ENCODE results near the gene ZNF429.

Gene ZNF429

GRCh38 chr19:21585281-21585890, 80.0 kb downstream of the ZNF429 start:
- no peak for TF ChIP-seq EZH2 (optimal IDR thresholded peaks at IDR 0.05; ENCODE audit: low read depth, low read length)
- no peak for TF ChIP-seq CTCF (IDR thresholded peaks at IDR 0.05; ENCODE audit: low read length)
- TF ChIP-seq EZH2phosphoT487 (IDR thresholded peaks at IDR 0.05; ENCODE audit: low read length) = no peak
- no peak overlapping the region for H3K9ac ChIP-seq (ENCODE audit: low read length)
- no peaks in the 10 kb centered on the region for H3F3A ChIP-seq (ENCODE audit: insufficient read depth, low read length)
- H3K4me3 ChIP-seq (ENCODE audit: low read length) = no peak overlapping the region
- H3K27me3 ChIP-seq (replicated peaks; ENCODE audit: insufficient read depth, low read length) = no peaks in the 10 kb centered on the region
- H3K27ac ChIP-seq (ENCODE audit: low read length) = no peak overlapping the region
- no peaks in the 10 kb centered on the region for H3K79me2 ChIP-seq (ENCODE audit: low read length)
- no peaks in the 10 kb centered on the region for H3K9me2 ChIP-seq (replicated peaks; ENCODE audit: insufficient read depth, low read length)
- H3K4me1 ChIP-seq (ENCODE audit: low read length) = no peaks in the 10 kb centered on the region
- H4K20me1 ChIP-seq (ENCODE audit: insufficient read depth, low read length) = no peaks in the 10 kb centered on the region
- DNase-seq = no peak
- H2AFZ ChIP-seq (ENCODE audit: low read length) = no peak overlapping the region
- H3K36me3 ChIP-seq (replicated peaks; ENCODE audit: insufficient read depth, low read length) = no peaks in the 10 kb centered on the region
- no peaks in the 10 kb centered on the region for H3K9me3 ChIP-seq (replicated peaks; ENCODE audit: insufficient read depth, low read length)
- H3K4me2 ChIP-seq (ENCODE audit: low read depth, low read length) = no peak overlapping the region

- no peaks in the 10 kb centered on the region for H3K4me1 ChIP-seq (ENCODE audit: low read length)
- H3K4me2 ChIP-seq (ENCODE audit: low read depth, low read length) = no peak overlapping the region
- no peaks in the 10 kb centered on the region for H3F3A ChIP-seq (ENCODE audit: insufficient read depth, low read length)
- no peak for TF ChIP-seq EZH2phosphoT487 (IDR thresholded peaks at IDR 0.05; ENCODE audit: low read length)
- TF ChIP-seq CTCF (IDR thresholded peaks at IDR 0.05; ENCODE audit: low read length) = no peak
- TF ChIP-seq EZH2 (optimal IDR thresholded peaks at IDR 0.05; ENCODE audit: low read depth, low read length) = no peak
- no peaks in the 10 kb centered on the region for H3K36me3 ChIP-seq (replicated peaks; ENCODE audit: insufficient read depth, low read length)
- no peaks in the 10 kb centered on the region for H3K27me3 ChIP-seq (replicated peaks; ENCODE audit: insufficient read depth, low read length)
- no peaks in the 10 kb centered on the region for H4K20me1 ChIP-seq (ENCODE audit: insufficient read depth, low read length)
- H3K4me3 ChIP-seq (ENCODE audit: low read length) = no peak overlapping the region
- no peaks in the 10 kb centered on the region for H3K9me3 ChIP-seq (replicated peaks; ENCODE audit: insufficient read depth, low read length)
- no peak overlapping the region for H3K9ac ChIP-seq (ENCODE audit: low read length)
- DNase-seq = no peak
- H2AFZ ChIP-seq (ENCODE audit: low read length) = no peak overlapping the region
- no peaks in the 10 kb centered on the region for H3K79me2 ChIP-seq (ENCODE audit: low read length)
- H3K27ac ChIP-seq (ENCODE audit: low read length) = no peak overlapping the region
- no peaks in the 10 kb centered on the region for H3K9me2 ChIP-seq (replicated peaks; ENCODE audit: insufficient read depth, low read length)
Observed at GRCh38 chr19:21586311-21587116, 81.1 kb downstream of the ZNF429 start.

- H3K4me2 ChIP-seq (ENCODE audit: low read depth, low read length) = no peak overlapping the region
- no peak overlapping the region for H3K9ac ChIP-seq (ENCODE audit: low read length)
- H4K20me1 ChIP-seq (ENCODE audit: insufficient read depth, low read length) = no peaks in the 10 kb centered on the region
- H3K9me3 ChIP-seq (replicated peaks; ENCODE audit: insufficient read depth, low read length) = no peaks in the 10 kb centered on the region
- H3K36me3 ChIP-seq (replicated peaks; ENCODE audit: insufficient read depth, low read length) = no peaks in the 10 kb centered on the region
- no peak for DNase-seq
- no peaks in the 10 kb centered on the region for H3K9me2 ChIP-seq (replicated peaks; ENCODE audit: insufficient read depth, low read length)
- H2AFZ ChIP-seq (ENCODE audit: low read length) = no peak overlapping the region
- H3K27me3 ChIP-seq (replicated peaks; ENCODE audit: insufficient read depth, low read length) = no peaks in the 10 kb centered on the region
- no peak overlapping the region for H3K4me3 ChIP-seq (ENCODE audit: low read length)
- TF ChIP-seq CTCF (IDR thresholded peaks at IDR 0.05; ENCODE audit: low read length) = no peak
- no peak for TF ChIP-seq EZH2 (optimal IDR thresholded peaks at IDR 0.05; ENCODE audit: low read depth, low read length)
- TF ChIP-seq EZH2phosphoT487 (IDR thresholded peaks at IDR 0.05; ENCODE audit: low read length) = no peak
- no peaks in the 10 kb centered on the region for H3F3A ChIP-seq (ENCODE audit: insufficient read depth, low read length)
- no peaks in the 10 kb centered on the region for H3K4me1 ChIP-seq (ENCODE audit: low read length)
- H3K27ac ChIP-seq (ENCODE audit: low read length) = no peak overlapping the region
- H3K79me2 ChIP-seq (ENCODE audit: low read length) = no peaks in the 10 kb centered on the region
Observed at GRCh38 chr19:21587117-21587461, 81.7 kb downstream of the ZNF429 start.

All from MM.1S (cell line).